Mesenchymal stem cell (in vitro differentiated cells and primary cell): ENCODE results near the gene STRN.

Experiments
- DNase-seq: peaks from one replicate; pipeline ENCODE4 v3.0.0-alpha.2; 2013
- H2AFZ ChIP-seq: one replicate; pipeline ENCODE4 v1.6.1; 2013; ENCODE audit warnings: low read depth, mild to moderate bottlenecking, control low read depth, inconsistent platforms, low read length, moderate library complexity
- H2AK5ac ChIP-seq: 2 replicates; pipeline ENCODE4 v1.6.1; 2013; ENCODE audit warnings: low read length, moderate library complexity, mild to moderate bottlenecking, inconsistent platforms; ENCODE audit not compliant: severe bottlenecking
- H2BK120ac ChIP-seq: one replicate; pipeline ENCODE4 v1.6.1; 2013; ENCODE audit warnings: low read depth, mild to moderate bottlenecking, inconsistent platforms, low read length, moderate library complexity
- H2BK12ac ChIP-seq, 2 experiments: one replicate each; pipeline ENCODE4 v1.6.1; 2013; ENCODE audit warnings: inconsistent platforms in 2 of 2, low read length in 2 of 2, mild to moderate bottlenecking in 2 of 2, moderate library complexity in 2 of 2, control low read depth in 1 of 2
- H2BK15ac ChIP-seq: one replicate; pipeline ENCODE4 v1.6.1; 2013; ENCODE audit warnings: mild to moderate bottlenecking, low read depth, inconsistent platforms; ENCODE audit not compliant: poor library complexity, severe bottlenecking
- H2BK5ac ChIP-seq: 2 replicates; pipeline ENCODE4 v1.6.1; 2013; ENCODE audit warnings: low read depth, mild to moderate bottlenecking, low read length, control low read depth, inconsistent platforms; ENCODE audit not compliant: poor library complexity, severe bottlenecking
- H3K14ac ChIP-seq, 2 experiments: one replicate each; pipeline ENCODE4 v1.6.1; 2013; ENCODE audit warnings: inconsistent platforms in 2 of 2, low read length in 2 of 2, control low read depth in 1 of 2, mild to moderate bottlenecking in 1 of 2, moderate library complexity in 1 of 2
- H3K18ac ChIP-seq, 2 experiments: one replicate each; pipeline ENCODE4 v1.6.1; 2013; ENCODE audit warnings: inconsistent platforms in 2 of 2, low read length in 2 of 2, control low read depth in 1 of 2, low read depth in 1 of 2, mild to moderate bottlenecking in 1 of 2
- H3K23ac ChIP-seq, 2 experiments: one replicate each; pipeline ENCODE4 v1.6.1; 2013; ENCODE audit warnings: inconsistent platforms in 2 of 2, low read length in 2 of 2, mild to moderate bottlenecking in 2 of 2, moderate library complexity in 2 of 2, control low read depth in 1 of 2
- H3K27ac ChIP-seq: 2 replicates; pipeline ENCODE4 v1.5.1; 2013; ENCODE audit warnings: mild to moderate bottlenecking, moderate library complexity, low read length, control low read depth, inconsistent platforms; ENCODE audit not compliant: poor library complexity, severe bottlenecking
- H3K27me3 ChIP-seq, 2 experiments: 2 replicates each; pipeline versions ENCODE4 v1.6.1 to v1.7.0; 2013; ENCODE audit warnings: low read length in 2 of 2, mild to moderate bottlenecking in 2 of 2, moderate library complexity in 2 of 2, control low read depth in 1 of 2, inconsistent platforms in 1 of 2; ENCODE audit not compliant: control insufficient read depth in 1 of 2, insufficient read depth in 1 of 2
- H3K36me3 ChIP-seq, 2 experiments: 2 replicates each; pipeline versions ENCODE4 v1.6.1 to v1.7.0; 2013; ENCODE audit warnings: low read length in 2 of 2, control low read depth in 1 of 2, inconsistent platforms in 1 of 2, low read depth in 1 of 2, mild to moderate bottlenecking in 1 of 2; ENCODE audit not compliant: insufficient read depth in 2 of 2, control insufficient read depth in 1 of 2
- H3K4ac ChIP-seq, 2 experiments: one replicate each; pipeline ENCODE4 v1.6.1; 2013; ENCODE audit warnings: inconsistent platforms in 2 of 2, low read length in 2 of 2, mild to moderate bottlenecking in 2 of 2, moderate library complexity in 2 of 2, control low read depth in 1 of 2, low read depth in 1 of 2
- H3K4me1 ChIP-seq: 2 replicates; pipeline ENCODE4 v1.6.1; 2013; ENCODE audit warnings: low read depth, low read length, control low read depth; ENCODE audit not compliant: control insufficient read depth, insufficient read depth
- H3K4me2 ChIP-seq: 2 replicates; pipeline ENCODE4 v1.6.1; 2013; ENCODE audit warnings: low read length, mild to moderate bottlenecking, inconsistent platforms; ENCODE audit not compliant: poor library complexity, severe bottlenecking
- H3K4me3 ChIP-seq, 2 experiments: 2 replicates each; pipeline versions ENCODE4 v1.5.1 to v1.7.0; 2013; ENCODE audit warnings: low read length in 2 of 2, mild to moderate bottlenecking in 2 of 2, control low read depth in 1 of 2, low read depth in 1 of 2; ENCODE audit not compliant: insufficient read depth in 1 of 2
- H3K79me1 ChIP-seq: replicated peaks from 2 replicates; pipeline ENCODE4 v1.6.1; 2013; ENCODE audit warnings: mild to moderate bottlenecking, control low read depth, low read length, inconsistent platforms; ENCODE audit not compliant: poor library complexity, severe bottlenecking
- H3K9ac ChIP-seq: 2 replicates; pipeline ENCODE4 v1.7.0; 2013; ENCODE audit warnings: mild to moderate bottlenecking, low read length, moderate library complexity
- H3K9me3 ChIP-seq: 2 replicates; pipeline ENCODE4 v1.7.0; 2013; ENCODE audit warnings: mild to moderate bottlenecking, low read length; ENCODE audit not compliant: control insufficient read depth
- H4K8ac ChIP-seq: one replicate; pipeline ENCODE4 v1.6.1; 2013; ENCODE audit warnings: inconsistent platforms, mild to moderate bottlenecking, low read length, moderate library complexity
- H4K91ac ChIP-seq: one replicate; pipeline ENCODE4 v1.6.1; 2013; ENCODE audit warnings: mild to moderate bottlenecking, low read length, inconsistent platforms
- WGBS: methylation state at CpG from one replicate; pipeline ENCODE4 v1.1.7; 2013; ENCODE audit warnings: mixed read lengths; 5-methylcytosine and 5-hydroxymethylcytosine counted together

Gene STRN

DNA sequence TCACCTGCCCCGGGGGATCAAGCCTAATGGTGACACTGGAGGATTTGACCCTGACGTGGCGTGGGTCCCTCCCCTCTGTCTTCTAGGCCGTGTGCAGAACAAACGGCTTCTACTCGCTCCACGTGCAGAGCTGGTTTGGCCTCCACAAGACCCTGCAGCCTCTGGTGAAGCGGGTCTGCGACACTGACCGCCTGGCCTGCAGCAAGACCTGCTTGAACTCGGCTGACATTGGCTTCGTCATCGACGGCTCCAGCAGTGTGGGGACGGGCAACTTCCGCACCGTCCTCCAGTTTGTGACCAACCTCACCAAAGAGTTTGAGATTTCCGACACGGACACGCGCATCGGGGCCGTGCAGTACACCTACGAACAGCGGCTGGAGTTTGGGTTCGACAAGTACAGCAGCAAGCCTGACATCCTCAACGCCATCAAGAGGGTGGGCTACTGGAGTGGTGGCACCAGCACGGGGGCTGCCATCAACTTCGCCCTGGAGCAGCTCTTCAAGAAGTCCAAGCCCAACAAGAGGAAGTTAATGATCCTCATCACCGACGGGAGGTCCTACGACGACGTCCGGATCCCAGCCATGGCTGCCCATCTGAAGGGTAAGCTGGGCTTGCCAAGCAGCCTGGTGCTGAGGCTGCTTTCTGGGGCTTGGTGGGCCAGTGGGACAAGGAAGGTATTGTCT, 157.8 kb downstream of the STRN start:
- H2BK15ac ChIP-seq = no peak overlapping the region
- H3K4me3 ChIP-seq = no peak overlapping the region
- no peak overlapping the region for H2BK120ac ChIP-seq
- WGBS = 95% methylated on average over 35 of the region's 35 CpGs
- no peak overlapping the region for H3K4ac ChIP-seq
- peak overlapping the region; percentile 41 for H4K91ac ChIP-seq
- H3K18ac ChIP-seq = no peak overlapping the region
- H2BK5ac ChIP-seq = no peak overlapping the region
- no peak overlapping the region for H3K4me2 ChIP-seq
- H4K8ac ChIP-seq = no peak overlapping the region
- no peak for DNase-seq
- H3K9ac ChIP-seq = no peak overlapping the region
- H3K36me3 ChIP-seq = no peaks in the 10 kb centered on the region
- no peak overlapping the region for H2BK12ac ChIP-seq
- no peak overlapping the region for H2AK5ac ChIP-seq
- H3K27ac ChIP-seq = no peak overlapping the region
- H3K27me3 ChIP-seq = no peaks in the 10 kb centered on the region
- H3K9me3 ChIP-seq = no peaks in the 10 kb centered on the region
- H3K23ac ChIP-seq = no peak overlapping the region
- peaks cover 2% of the 10 kb centered on the region for H3K4me1 ChIP-seq
- H2AFZ ChIP-seq = no peak overlapping the region
- H3K14ac ChIP-seq = no peak overlapping the region
- H3K79me1 ChIP-seq = no peaks in the 10 kb centered on the region

DNA sequence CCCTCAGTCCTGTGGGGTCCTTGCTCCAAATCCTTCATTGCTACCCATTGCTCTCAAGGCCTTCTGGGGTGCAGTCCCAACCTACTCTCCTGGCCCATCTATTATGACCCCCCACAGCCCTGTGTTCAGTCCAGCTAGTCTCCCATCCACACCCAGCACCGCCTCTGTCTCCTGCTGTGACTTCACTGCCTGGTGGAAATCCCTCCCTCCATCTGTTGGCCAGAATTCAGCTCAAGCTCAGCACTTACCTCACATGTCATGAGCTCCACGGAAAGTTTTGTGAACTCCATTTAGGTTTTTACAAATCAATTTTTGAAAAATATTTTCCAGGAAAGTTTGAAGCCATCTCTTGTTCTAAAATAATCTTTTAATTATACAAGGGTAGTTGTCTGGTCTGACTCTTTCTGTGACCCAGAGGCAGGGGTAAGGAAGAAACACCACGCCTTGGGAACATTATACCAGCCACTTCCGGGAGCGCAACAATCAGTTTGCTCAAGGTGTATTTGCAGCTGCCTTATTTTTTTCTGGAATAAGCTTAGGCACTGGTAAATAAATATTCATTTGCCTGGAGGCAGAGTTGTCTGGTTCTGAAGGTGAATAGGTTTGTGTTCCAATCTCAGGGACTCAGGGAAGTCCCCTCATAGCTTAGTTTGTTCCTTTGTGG, 159.0 kb downstream of the STRN start:
- H3K14ac ChIP-seq = no peak overlapping the region
- whole genome bisulfite sequencing = 89% methylated on average over 4 of the region's 5 CpGs
- no peak overlapping the region for H3K4me2 ChIP-seq
- DNase-seq = no peak
- H3K27ac ChIP-seq = no peak overlapping the region
- no peak overlapping the region for H4K8ac ChIP-seq
- no peak overlapping the region for H3K9ac ChIP-seq
- H2AK5ac ChIP-seq = no peak overlapping the region
- H3K79me1 ChIP-seq = no peaks in the 10 kb centered on the region
- no peak overlapping the region for H4K91ac ChIP-seq
- no peaks in the 10 kb centered on the region for H3K27me3 ChIP-seq
- no peaks in the 10 kb centered on the region for H3K9me3 ChIP-seq
- no peak overlapping the region for H3K4me3 ChIP-seq
- H2BK12ac ChIP-seq = no peak overlapping the region
- H3K4me1 ChIP-seq = peaks cover 2% of the 10 kb centered on the region
- H3K18ac ChIP-seq = no peak overlapping the region
- H2AFZ ChIP-seq = no peak overlapping the region
- H3K36me3 ChIP-seq = no peaks in the 10 kb centered on the region
- no peak overlapping the region for H3K23ac ChIP-seq
- no peak overlapping the region for H3K4ac ChIP-seq
- H2BK5ac ChIP-seq = no peak overlapping the region
- no peak overlapping the region for H2BK15ac ChIP-seq
- H2BK120ac ChIP-seq = no peak overlapping the region

DNA sequence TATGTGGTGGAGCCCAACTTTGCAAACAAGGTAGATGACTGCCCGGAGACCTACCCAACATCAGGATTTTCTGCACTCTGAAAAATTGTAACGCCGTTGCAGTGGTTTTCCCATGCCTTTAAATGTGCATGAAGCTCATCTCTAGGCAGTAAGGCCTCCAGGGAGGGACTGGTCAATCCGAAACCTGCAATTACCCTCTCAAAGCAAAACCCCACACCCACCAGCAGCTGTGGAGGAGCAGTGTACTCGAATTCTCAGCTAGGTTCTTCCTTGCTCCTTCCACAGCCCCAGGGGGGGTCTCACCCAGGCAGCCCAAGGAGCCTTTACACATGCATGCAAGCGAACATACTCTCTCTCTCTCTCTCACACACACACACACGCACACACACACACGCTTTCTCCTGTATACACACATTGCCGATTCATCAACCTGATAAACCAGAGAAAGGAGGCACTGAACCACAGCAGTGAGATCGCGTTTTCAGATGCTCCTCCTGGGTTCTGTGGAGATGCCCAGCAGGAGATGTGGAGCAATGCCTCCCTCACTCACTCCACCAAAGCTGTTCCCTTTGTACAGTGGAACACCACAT, 160.6 kb downstream of the STRN start:
- Histone ChIP-seq H3K23ac (no peak overlapping the region), H2BK12ac (no peak overlapping the region), H2AFZ (no peak overlapping the region), H3K27ac (no peak overlapping the region), H4K8ac (no peak overlapping the region), H3K27me3 (peaks cover 0 to 5% of the 10 kb centered on the region in 2 experiments), H2AK5ac (no peak overlapping the region), H2BK120ac (no peak overlapping the region), H3K4me1 (peaks cover 2% of the 10 kb centered on the region), H4K91ac (no peak overlapping the region), H3K4me3 (no peak overlapping the region), H3K4ac (no peak overlapping the region), H3K4me2 (no peak overlapping the region), H3K36me3 (no peaks in the 10 kb centered on the region), H3K18ac (no peak overlapping the region), H2BK5ac (no peak overlapping the region), H3K79me1 (no peaks in the 10 kb centered on the region), H3K9me3 (no peaks in the 10 kb centered on the region), H3K14ac (no peak overlapping the region), H3K9ac (no peak overlapping the region), H2BK15ac (no peak overlapping the region)
- 93% methylated on average over 11 of the region's 11 CpGs for WGBS
- DNase-seq = no peak

DNA sequence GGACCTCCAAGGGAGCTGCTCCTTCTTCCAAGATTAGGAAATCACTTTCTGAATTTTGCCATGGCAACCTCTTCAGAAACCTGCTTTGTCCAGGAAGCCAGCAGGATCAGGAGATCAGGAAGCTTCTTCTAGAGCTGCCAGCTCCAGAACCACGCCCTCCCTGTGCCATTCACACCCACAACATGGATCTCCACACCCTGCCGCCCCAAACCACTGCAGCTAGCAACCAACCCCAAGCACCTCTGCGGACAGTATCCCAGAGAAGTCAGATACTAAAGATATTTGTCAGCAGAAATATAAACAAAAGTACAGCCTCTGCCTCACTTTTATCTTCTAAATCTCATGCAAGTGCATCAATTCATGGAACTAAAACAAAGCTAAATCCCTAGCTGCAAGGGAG, 163.4 kb downstream of the STRN start:
- Histone ChIP-seq H2BK120ac (no peak overlapping the region), H3K27me3 (peaks cover 0 to 5% of the 10 kb centered on the region in 2 experiments), H2BK5ac (no peak overlapping the region), H3K23ac (no peak overlapping the region), H3K36me3 (no peaks in the 10 kb centered on the region), H3K4me2 (no peak overlapping the region), H3K4ac (no peak overlapping the region), H3K9me3 (no peaks in the 10 kb centered on the region), H3K9ac (no peak overlapping the region), H2AK5ac (no peak overlapping the region), H3K4me1 (no peaks in the 10 kb centered on the region), H2AFZ (no peak overlapping the region), H3K4me3 (no peak overlapping the region), H2BK15ac (no peak overlapping the region), H3K79me1 (no peaks in the 10 kb centered on the region), H4K8ac (no peak overlapping the region), H3K14ac (no peak overlapping the region), H3K18ac (no peak overlapping the region), H2BK12ac (no peak overlapping the region), H4K91ac (no peak overlapping the region), H3K27ac (no peak overlapping the region)
- 78% methylated on average over 3 of the region's 3 CpGs for WGBS
- DNase-seq = no peak
